Suprapubic skin (tissue), 4 donors: Measurements from ENCODE around the gene CD3G.

Source experiments
- EP300 ChIP-seq: sonication (generic); formaldehyde crosslinking; IDR thresholded peaks from one replicate; pipeline ENCODE4 v1.6.1; 2017; ENCODE audit warnings: antibody characterized with exemption
- POLR2A ChIP-seq, 2 donors: fragments of 450-650 bp; IDR thresholded peaks; one replicate each; pipeline ENCODE4 v1.6.1; 2017; ENCODE audit warnings: antibody characterized with exemption in 2 of 2, mild to moderate bottlenecking in 2 of 2, moderate library complexity in 2 of 2
- POLR2AphosphoS5 ChIP-seq, 3 donors: sonication (generic); formaldehyde crosslinking; IDR thresholded peaks; one replicate each; pipeline ENCODE4 v1.6.1; 2017; ENCODE audit warnings: antibody characterized with exemption in 3 of 3
- TF ChIP-seq, protein P1 (sequence below), 2 donors: fragments of 200-600 bp in 1 of 2; fragments of 450-650 bp in 1 of 2; sonication (generic) in 1 of 2; IDR thresholded peaks; one replicate each; pipeline ENCODE4 v1.5.1; 2016 to 2019; ENCODE audit warnings: antibody characterized with exemption in 2 of 2, mild to moderate bottlenecking in 1 of 2, moderate library complexity in 1 of 2

DNA sequence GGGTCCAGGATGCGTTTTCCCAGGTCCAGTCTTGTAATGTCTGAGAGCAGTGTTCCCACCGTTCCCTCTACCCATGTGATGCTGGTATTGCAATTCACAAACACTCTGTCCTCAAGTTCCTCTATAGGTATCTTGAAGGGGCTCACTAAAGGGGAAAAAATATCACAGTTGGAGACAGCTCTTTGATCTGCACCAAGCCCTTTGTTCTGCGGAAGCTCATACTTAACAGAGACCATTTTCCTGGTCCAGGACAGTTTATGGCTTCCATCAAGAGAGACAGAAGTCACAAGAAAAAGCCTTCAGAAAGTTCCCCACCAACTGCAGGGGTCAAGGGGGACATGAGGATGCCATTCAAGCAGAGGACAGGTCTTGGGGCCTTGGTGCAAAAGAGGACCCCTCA lies 3.7 kb upstream of the CD3G start:
- TF ChIP-seq POLR2A (IDR thresholded peaks at IDR 0.05) (no peak), POLR2AphosphoS5 (IDR thresholded peaks at IDR 0.05) (no peak), EP300 (no peak)
- TF ChIP-seq, protein P1, sequence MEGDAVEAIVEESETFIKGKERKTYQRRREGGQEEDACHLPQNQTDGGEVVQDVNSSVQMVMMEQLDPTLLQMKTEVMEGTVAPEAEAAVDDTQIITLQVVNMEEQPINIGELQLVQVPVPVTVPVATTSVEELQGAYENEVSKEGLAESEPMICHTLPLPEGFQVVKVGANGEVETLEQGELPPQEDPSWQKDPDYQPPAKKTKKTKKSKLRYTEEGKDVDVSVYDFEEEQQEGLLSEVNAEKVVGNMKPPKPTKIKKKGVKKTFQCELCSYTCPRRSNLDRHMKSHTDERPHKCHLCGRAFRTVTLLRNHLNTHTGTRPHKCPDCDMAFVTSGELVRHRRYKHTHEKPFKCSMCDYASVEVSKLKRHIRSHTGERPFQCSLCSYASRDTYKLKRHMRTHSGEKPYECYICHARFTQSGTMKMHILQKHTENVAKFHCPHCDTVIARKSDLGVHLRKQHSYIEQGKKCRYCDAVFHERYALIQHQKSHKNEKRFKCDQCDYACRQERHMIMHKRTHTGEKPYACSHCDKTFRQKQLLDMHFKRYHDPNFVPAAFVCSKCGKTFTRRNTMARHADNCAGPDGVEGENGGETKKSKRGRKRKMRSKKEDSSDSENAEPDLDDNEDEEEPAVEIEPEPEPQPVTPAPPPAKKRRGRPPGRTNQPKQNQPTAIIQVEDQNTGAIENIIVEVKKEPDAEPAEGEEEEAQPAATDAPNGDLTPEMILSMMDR (IDR thresholded peaks at IDR 0.05), result no peak
